ENCODE measurements around the gene P3H4. TPM values are rescaled to one million over a fixed set of nuclear protein-coding genes. Genes with fewer than 3 reads are reported as not detected.

The P3H4 gene
- polyA plus RNA-seq, 2 of the 4 experiments (the other 2 are of a cell fraction) = 36.0 to 52.8 TPM

GRCh38 chr17:41803049-41804020, 8.4 kb downstream of the P3H4 start:
- no peak for TF ChIP-seq BHLHE40 (IDR thresholded peaks at IDR 0.05; ENCODE audit: low read depth, low read length)
- Histone ChIP-seq H3K27ac (peak overlapping the region in 1 of 2 experiments; percentile 6; a peak in 1 of 6 replicates), H3K4me2 (no peak overlapping the region), H3K9me3 (no peaks in the 10 kb centered on the region), H3K4me3 (no peak overlapping the region), H3K4me1 (peaks cover 23% of the 10 kb centered on the region)
- CTCF ChIA-PET = interaction anchor here (0.7 to 52.0 kb wide), 10 partner anchors 8 to 156 kb away, joined by 3 to 3262 read pairs (median 18); partner anchors contain the start of genes FKBP10, GAST, HAP1 and JUP
- 0 out of 6 replicates have a peak, but pooled peaks of 1 of the 2 experiments have one; percentile 6 for ATAC-seq
- FAIRE-seq = no peak
- WGBS (ENCODE audit: missing lambda C conversion rate) = 75% methylated on average over 24 of the region's 24 CpGs
- POLR2A ChIA-PET = interaction anchor here (0.7 to 2.1 kb wide), 2 partner anchors 10 to 15 kb away, joined by 5 read pairs; no protein-coding TSS in a partner anchor
- DNase-seq (ENCODE audit: low read depth in 1 of 2, low spot score in 1 of 2) = no peak

- WGBS (ENCODE audit: missing lambda C conversion rate) = 11% methylated on average over 14 of the region's 14 CpGs
- Histone ChIP-seq H3K4me3 (no peak overlapping the region), H3K4me1 (peaks cover 23% of the 10 kb centered on the region), H3K9me3 (no peaks in the 10 kb centered on the region), H3K4me2 (peak overlapping the region; percentile 76), H3K27ac (peak overlapping the region; percentile 80 to 86)
- ATAC-seq = peak; percentile 80 to 86
- POLR2A ChIA-PET = interaction anchor here (0.5 to 3.9 kb wide), 10 partner anchors 8 to 129 kb away, joined by 3 to 50 read pairs (median 8); partner anchors contain the start of genes EIF1, HAP1, JUP and ODAD4
- TF ChIP-seq ELK1 (IDR thresholded peaks at IDR 0.05; ENCODE audit: low read depth, low read length) (no peak), JUN (IDR thresholded peaks at IDR 0.05) (peak; percentile 54 to 57; a peak in 2 of 5 replicates), RAD21 (conservative IDR thresholded peaks at IDR 0.05 in 1 of 2, IDR thresholded peaks at IDR 0.05 in 1 of 2) (peak; percentile 99), PHF8 (IDR thresholded peaks at IDR 0.05; ENCODE audit: borderline replicate concordance, low read depth) (no peak), MAX (IDR thresholded peaks at IDR 0.05) (peak; percentile 72), KDM1A (IDR thresholded peaks at IDR 0.05; ENCODE audit: low read depth) (peak; percentile 75; the same call in 1 of the 2 replicates), CTCF (IDR thresholded peaks at IDR 0.05) (peak; percentile 98), USF2 (IDR thresholded peaks at IDR 0.05) (no peak), FOSL2 (IDR thresholded peaks at IDR 0.05) (no peak), FOSL2 (CRISPR knock-in tag; IDR thresholded peaks at IDR 0.05) (peak; percentile 64), PBX3 (IDR thresholded peaks at IDR 0.05) (0 out of 2 replicates have a peak, but pooled peaks have one; percentile 32), SMC3 (IDR thresholded peaks at IDR 0.05) (peak; percentile 100), EHF (CRISPR knock-in tag; IDR thresholded peaks at IDR 0.05) (no peak), MYC (IDR thresholded peaks at IDR 0.05; ENCODE audit: borderline replicate concordance, low read length) (peak; percentile 61; the same call in 1 of the 2 replicates), EP300 (IDR thresholded peaks at IDR 0.05) (peak in 1 of 2 experiments; percentile 23; a peak in 1 of 5 replicates)
- DNase-seq (ENCODE audit: low read depth in 1 of 2, low spot score in 1 of 2) = peak; percentile 86 to 88
- peak; percentile 77 for FAIRE-seq
- CTCF ChIA-PET = interaction anchor here (0.6 to 52.0 kb wide), 47 partner anchors 9 to 511 kb away, joined by 3 to 3262 read pairs (median 5); partner anchors contain the start of genes ACLY, FKBP10, GAST and HAP1
These were observed 10.1 kb downstream of the P3H4 start for GRCh38 chr17:41801374-41802271.

Measured in A549 (cell line).